ENCODE data around the gene CALHM4.
A peak's percentile ranks its signal among the peaks of the same experiment; 100 is the strongest.

CALHM4 gene

DNA sequence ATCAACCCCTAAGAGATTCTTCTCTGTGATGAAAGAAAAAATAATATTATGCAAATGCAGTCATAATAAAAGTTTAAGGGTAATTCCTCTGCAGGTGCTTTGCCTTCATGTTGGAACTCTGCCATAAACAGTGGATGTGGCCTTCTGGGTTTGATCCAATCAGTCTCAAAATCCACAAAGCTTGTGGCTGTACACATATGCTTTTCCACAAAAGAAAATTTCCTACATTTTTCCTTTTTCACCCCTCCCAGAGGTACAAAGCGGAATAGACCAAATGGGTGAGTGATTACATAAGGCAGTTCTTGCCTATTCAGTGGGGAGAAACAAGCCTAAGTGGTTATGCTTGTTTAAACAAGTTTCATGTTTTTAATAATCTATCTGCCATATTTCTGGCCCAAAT is 25.4 kb upstream of the CALHM4 start:
- DNase-seq (ENCODE audit: low read depth) = peak; percentile 21
- no peak overlapping the region for H3K4me3 ChIP-seq (ENCODE audit: low read length)
- TF ChIP-seq, protein P1, sequence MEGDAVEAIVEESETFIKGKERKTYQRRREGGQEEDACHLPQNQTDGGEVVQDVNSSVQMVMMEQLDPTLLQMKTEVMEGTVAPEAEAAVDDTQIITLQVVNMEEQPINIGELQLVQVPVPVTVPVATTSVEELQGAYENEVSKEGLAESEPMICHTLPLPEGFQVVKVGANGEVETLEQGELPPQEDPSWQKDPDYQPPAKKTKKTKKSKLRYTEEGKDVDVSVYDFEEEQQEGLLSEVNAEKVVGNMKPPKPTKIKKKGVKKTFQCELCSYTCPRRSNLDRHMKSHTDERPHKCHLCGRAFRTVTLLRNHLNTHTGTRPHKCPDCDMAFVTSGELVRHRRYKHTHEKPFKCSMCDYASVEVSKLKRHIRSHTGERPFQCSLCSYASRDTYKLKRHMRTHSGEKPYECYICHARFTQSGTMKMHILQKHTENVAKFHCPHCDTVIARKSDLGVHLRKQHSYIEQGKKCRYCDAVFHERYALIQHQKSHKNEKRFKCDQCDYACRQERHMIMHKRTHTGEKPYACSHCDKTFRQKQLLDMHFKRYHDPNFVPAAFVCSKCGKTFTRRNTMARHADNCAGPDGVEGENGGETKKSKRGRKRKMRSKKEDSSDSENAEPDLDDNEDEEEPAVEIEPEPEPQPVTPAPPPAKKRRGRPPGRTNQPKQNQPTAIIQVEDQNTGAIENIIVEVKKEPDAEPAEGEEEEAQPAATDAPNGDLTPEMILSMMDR (IDR thresholded peaks at IDR 0.05; ENCODE audit: insufficient read depth, low read depth, low read length, missing control alignments) = no peak

DNA sequence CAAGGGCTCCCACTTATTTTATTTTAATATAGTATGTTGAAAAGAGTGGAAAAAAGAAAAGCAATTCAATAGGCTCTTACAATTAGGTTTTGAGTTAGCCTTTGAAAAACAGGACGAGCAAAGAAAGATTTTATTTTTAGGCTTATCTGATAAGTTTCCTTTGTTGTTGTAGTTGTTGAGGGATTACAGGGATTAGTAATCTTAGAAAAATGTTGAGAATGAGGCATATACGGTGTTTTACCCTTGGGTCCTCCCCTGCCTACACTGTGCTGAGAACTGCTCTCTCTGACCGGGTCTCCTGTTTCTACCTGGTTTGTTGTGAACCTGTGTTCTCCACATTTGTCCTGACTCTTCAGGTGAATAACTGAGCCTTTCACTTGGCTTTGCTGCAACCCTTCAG is 24.8 kb upstream of the CALHM4 start:
- DNase-seq (ENCODE audit: low read depth) = no peak
- TF ChIP-seq, protein P1 (IDR thresholded peaks at IDR 0.05; ENCODE audit: insufficient read depth, low read depth, low read length, missing control alignments) = no peak

DNA sequence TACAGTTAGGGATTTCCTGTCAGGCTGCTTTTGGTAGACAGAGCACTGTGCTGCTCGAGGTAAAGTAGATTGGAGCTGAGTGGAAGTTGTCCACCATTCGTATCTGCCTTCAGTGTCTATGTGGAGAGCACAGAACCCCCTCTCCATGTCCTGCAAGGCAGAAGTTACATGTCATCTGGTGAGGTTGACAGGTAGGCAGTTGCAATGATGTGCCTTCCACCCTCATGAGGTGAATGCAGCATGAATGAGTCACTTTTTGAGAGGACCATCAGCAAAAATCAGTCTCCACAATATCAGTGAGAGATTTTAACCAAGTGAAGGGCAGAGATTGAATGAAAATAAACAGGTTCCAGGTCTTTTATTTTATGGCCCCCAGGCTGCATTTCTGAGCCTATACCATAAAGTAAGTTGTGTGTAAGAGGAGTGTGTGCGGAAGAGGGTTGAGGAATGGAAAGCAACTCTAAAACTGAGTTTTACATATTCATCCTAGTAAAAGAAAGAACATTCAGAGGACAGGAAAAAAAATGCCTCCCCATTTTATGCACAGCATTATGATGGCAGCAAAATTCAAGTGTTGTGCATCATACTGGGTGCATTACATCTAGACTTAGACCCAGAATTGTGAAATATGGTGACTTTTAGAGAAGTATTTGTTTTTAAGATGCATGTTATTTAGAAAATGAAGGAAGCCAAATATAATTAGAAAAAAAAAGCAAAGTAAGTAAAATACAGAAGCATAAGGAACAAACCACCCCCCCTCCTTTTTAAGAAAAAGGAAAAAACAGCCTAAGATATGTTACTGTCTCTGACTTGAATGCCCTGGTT is 23.9 kb upstream of the CALHM4 start:
- H3K4me3 ChIP-seq (ENCODE audit: low read length) = no peak overlapping the region
- TF ChIP-seq, protein P1 (IDR thresholded peaks at IDR 0.05; ENCODE audit: insufficient read depth, low read depth, low read length, missing control alignments) = no peak
- DNase-seq (ENCODE audit: low read depth) = peak; percentile 22

More for the DNA sequence above, 24.8 kb upstream of the CALHM4 start:
- H3K4me3 ChIP-seq (ENCODE audit: low read length) = no peak overlapping the region

DNA sequence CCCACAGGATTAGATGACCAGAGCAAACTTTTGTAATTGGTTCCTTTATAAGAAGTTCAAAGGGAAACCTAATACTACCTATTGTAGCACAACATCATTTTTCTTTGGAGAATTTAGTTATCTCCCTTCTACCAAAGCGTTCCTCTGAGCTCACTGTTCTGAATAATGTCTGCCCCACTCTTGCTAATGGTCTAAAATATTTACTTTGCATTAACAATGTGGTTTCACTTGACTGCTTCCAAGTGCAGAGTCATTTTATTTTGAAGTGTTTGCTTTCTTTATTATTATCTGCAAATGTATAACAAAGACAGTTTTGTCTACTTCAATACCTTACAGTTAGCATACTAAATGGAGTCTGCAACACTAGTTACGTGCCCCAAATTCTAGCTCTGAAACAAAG is 23.1 kb upstream of the CALHM4 start:
- H3K4me3 ChIP-seq (ENCODE audit: low read length) = no peak overlapping the region
- DNase-seq (ENCODE audit: low read depth) = no peak
- TF ChIP-seq, protein P1 (IDR thresholded peaks at IDR 0.05; ENCODE audit: insufficient read depth, low read depth, low read length, missing control alignments) = no peak

DNA sequence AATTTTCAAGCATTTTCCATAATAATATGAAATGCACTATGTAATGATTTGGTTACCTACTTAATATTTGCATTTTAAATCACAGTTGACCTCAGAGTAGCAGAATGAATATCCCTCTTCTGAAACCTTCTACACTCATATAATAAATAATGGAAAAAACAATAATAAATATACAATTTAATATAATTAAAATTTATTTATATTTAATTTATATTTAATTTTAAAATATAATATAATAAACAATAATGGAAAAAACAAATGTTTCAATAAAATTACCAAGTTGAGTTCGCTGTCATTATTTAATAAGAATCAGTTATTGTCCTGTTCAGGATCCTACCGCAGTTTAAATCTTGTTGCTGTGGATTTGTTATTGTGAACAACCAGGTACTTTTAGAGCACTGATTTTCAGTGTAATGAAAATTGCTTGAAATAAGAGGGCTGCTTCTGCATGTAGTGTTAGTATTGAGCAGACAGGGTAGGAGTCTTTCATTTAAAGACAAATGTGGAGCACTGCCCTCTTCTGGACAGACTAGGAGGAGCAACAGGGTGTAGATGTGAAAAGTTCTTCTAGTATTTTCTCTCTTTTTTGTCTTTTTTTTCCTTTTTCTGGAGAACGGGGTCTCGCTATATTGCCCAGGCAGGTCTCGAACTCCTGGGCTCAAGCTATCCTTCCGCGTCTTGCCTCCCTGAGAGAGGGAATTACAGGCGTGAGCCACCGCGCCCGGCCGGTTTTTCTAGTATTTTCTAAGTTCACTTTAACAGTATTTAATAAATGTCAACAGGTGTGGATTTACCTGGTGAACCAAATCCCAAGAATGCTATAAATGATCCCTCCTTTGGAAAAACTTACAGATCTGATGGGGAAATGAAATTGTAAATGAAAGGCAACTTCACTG is 21.6 kb upstream of the CALHM4 start:
- TF ChIP-seq, protein P1 (IDR thresholded peaks at IDR 0.05; ENCODE audit: insufficient read depth, low read depth, low read length, missing control alignments) = peak; percentile 76
- peak; percentile 69 for DNase-seq (ENCODE audit: low read depth)
- no peak overlapping the region for H3K4me3 ChIP-seq (ENCODE audit: low read length)

DNA sequence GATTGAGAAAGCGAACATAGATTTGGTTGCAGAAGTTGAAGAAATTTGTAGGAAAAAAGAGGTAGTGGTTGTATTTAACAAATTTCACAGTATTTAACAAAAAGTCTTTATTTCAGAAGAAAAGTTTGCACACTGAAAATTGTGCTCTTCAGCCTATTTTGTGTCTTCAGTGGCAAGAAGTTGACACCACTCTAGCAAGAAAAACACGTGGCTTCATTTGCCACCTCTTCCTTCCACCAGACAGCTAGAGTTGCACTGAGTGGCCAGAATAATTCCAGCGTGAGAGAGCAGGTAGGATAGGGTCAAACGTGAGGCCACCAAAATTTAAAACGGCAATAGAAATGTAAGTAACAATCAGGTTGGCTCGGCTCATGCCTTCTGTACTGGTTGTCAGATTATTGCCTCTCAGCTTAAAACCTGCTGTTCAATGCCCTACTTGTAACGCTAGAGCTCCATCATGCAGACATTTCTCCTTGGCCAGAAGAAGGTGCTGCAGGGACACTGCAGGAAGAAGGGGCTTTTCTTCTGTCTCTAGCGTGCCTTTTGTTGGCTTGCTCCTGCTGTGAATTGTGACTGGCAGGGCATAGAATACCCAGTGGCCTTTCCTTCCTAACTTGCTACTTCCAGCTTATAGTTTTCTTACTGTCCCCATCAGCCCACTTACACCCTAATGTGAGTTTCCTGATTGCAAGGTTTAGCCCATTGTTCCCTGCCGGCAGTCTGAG is 20.2 kb upstream of the CALHM4 start:
- TF ChIP-seq, protein P1 (IDR thresholded peaks at IDR 0.05; ENCODE audit: insufficient read depth, low read depth, low read length, missing control alignments) = no peak
- H3K4me3 ChIP-seq (ENCODE audit: low read length) = no peak overlapping the region
- DNase-seq (ENCODE audit: low read depth) = no peak
